HepG2 (cell line): ENCODE data around the gene ATP7B. TPM values are rescaled to one million over a fixed set of nuclear protein-coding genes. Genes with fewer than 3 reads are reported as not detected.

Source experiments
- ARNT ChIP-seq: fragments of 450-650 bp; IDR thresholded peaks from 2 replicates; pipeline ENCODE4 v1.6.1; 2017
- ARNT2 ChIP-seq: sonication (generic); formaldehyde crosslinking; IDR thresholded peaks from 2 replicates; pipeline ENCODE4 v1.8.0; 2022; ENCODE audit warnings: mild to moderate bottlenecking, low read depth, missing genetic modification reagents, moderate library complexity
- ATF3 ChIP-seq: sonication (generic); formaldehyde crosslinking; IDR thresholded peaks from 2 replicates; pipeline ENCODE4 v1.4.0; 2020; ENCODE audit warnings: missing genetic modification reagents
- DNMT1 ChIP-seq: sonication (generic); formaldehyde crosslinking; IDR thresholded peaks from 2 replicates; pipeline ENCODE4 v1.5.1; 2020; ENCODE audit warnings: mild to moderate bottlenecking, missing genetic modification reagents
- DRAP1 ChIP-seq: IDR thresholded peaks from 2 replicates; pipeline ENCODE4 v1.6.1; 2016; ENCODE audit warnings: missing genetic modification reagents, missing compliant biosample characterization
- FOXK1 ChIP-seq: sonication (generic); formaldehyde crosslinking; IDR thresholded peaks from 2 replicates; pipeline ENCODE4 v1.4.0; 2020; ENCODE audit warnings: low read depth, missing genetic modification reagents, borderline replicate concordance
- IRX3 ChIP-seq: sonication (generic); formaldehyde crosslinking; IDR thresholded peaks from 2 replicates; pipeline ENCODE4 v1.8.1; 2023; ENCODE audit warnings: mild to moderate bottlenecking, low read depth, missing genetic modification reagents, borderline replicate concordance
- MBD4 ChIP-seq: IDR thresholded peaks from 2 replicates; pipeline ENCODE4 v1.6.1; 2012; ENCODE audit warnings: low read length, inconsistent platforms, borderline replicate concordance
- RARA ChIP-seq: IDR thresholded peaks from 2 replicates; pipeline ENCODE4 v1.6.1; 2016; ENCODE audit warnings: missing genetic modification reagents, missing compliant biosample characterization
- SOX13 ChIP-seq, 3 experiments: fragments of 450-650 bp in 1 of 3; sonication (generic) in 1 of 3; formaldehyde crosslinking in 1 of 3; IDR thresholded peaks in 2 of 3; conservative IDR thresholded peaks in 1 of 3; 2 replicates each; pipeline versions ENCODE4 v1.5.0 to v1.6.1; 2016 to 2020; ENCODE audit warnings: antibody characterized with exemption in 1 of 3, mild to moderate bottlenecking in 1 of 3, missing compliant biosample characterization in 1 of 3, missing genetic modification reagents in 1 of 3, moderate library complexity in 1 of 3
- STAG1 ChIP-seq: sonication (generic); formaldehyde crosslinking; IDR thresholded peaks from 2 replicates; pipeline ENCODE4 v1.4.0; 2020; ENCODE audit warnings: missing genetic modification reagents
- ZKSCAN5 ChIP-seq: sonication (generic); formaldehyde crosslinking; IDR thresholded peaks from 2 replicates; pipeline ENCODE4 v1.5.1; 2020; ENCODE audit warnings: mild to moderate bottlenecking, missing genetic modification reagents
- ZMAT3 ChIP-seq: sonication (generic); formaldehyde crosslinking; conservative IDR thresholded peaks from 2 replicates; pipeline ENCODE4 v1.7.0; 2021; ENCODE audit warnings: missing genetic modification reagents
- ZMYM4 ChIP-seq: sonication (generic); formaldehyde crosslinking; IDR thresholded peaks from 2 replicates; pipeline ENCODE4 v1.8.1; 2023; ENCODE audit warnings: mild to moderate bottlenecking, missing genetic modification reagents
- ZNF230 ChIP-seq: sonication (generic); formaldehyde crosslinking; IDR thresholded peaks from 2 replicates; pipeline ENCODE4 v1.4.0; 2020; ENCODE audit warnings: mild to moderate bottlenecking, missing genetic modification reagents
- ZNF292 ChIP-seq: sonication (generic); formaldehyde crosslinking; IDR thresholded peaks from 2 replicates; pipeline ENCODE4 v1.8.1; 2022; ENCODE audit warnings: mild to moderate bottlenecking, low read depth, missing genetic modification reagents, borderline replicate concordance
- ZNF331 ChIP-seq: sonication (generic); formaldehyde crosslinking; IDR thresholded peaks from 2 replicates; pipeline ENCODE4 v1.4.0; 2020; ENCODE audit warnings: missing genetic modification reagents
- ZNF549 ChIP-seq: sonication (generic); formaldehyde crosslinking; IDR thresholded peaks from 2 replicates; pipeline ENCODE4 v1.5.0; 2020; ENCODE audit warnings: missing genetic modification reagents
- ZNF605 ChIP-seq: sonication (generic); formaldehyde crosslinking; IDR thresholded peaks from 2 replicates; pipeline ENCODE4 v1.8.0; 2022; ENCODE audit warnings: mild to moderate bottlenecking, missing genetic modification reagents
- ZZZ3 ChIP-seq: sonication (generic); formaldehyde crosslinking; IDR thresholded peaks from 2 replicates; pipeline ENCODE4 v1.4.0; 2020; ENCODE audit warnings: missing genetic modification reagents, mild to moderate bottlenecking, borderline replicate concordance
- polyA plus RNA-seq, 8 experiments: library from polyadenylated mRNA; depleted of rRNA in 3 of 8; stranded (reverse) in 7 of 8; unstranded in 1 of 8; fragments of >200 nt; fragmentation: Illumina TruSeq in 4 of 8; extraction: Trizol in 4 of 8; gene quantifications; 2 replicates each; pipeline versions ENCODE4 v1.2.1 to v1.2.3, GENCODE V29; 2011 to 2016; ENCODE audit warnings: low read depth in 4 of 8, missing spikeins in 1 of 8, mixed read lengths in 1 of 8; ENCODE audit not compliant: insufficient read depth in 1 of 8
- total RNA-seq, 5 experiments: library from RNA; depleted of rRNA; stranded (reverse); fragments of >200 nt; fragmentation: Illumina TruSeq; extraction: Trizol; gene quantifications; 2 replicates each; pipeline ENCODE4 v1.2.3, GENCODE V29; 2016; ENCODE audit warnings: low read depth in 1 of 5
- TF ChIP-seq, protein P1 (sequence below): IDR thresholded peaks from 2 replicates; pipeline ENCODE4 v1.6.1; 2012; ENCODE audit warnings: low read depth, low read length, improper control_type of control experiment
- TF ChIP-seq, protein P2 (sequence below): sonication (generic); formaldehyde crosslinking; IDR thresholded peaks from 2 replicates; pipeline ENCODE4 v1.5.1; 2020; ENCODE audit warnings: mild to moderate bottlenecking, missing genetic modification reagents, borderline replicate concordance

Gene ATP7B
- total and polyA plus RNA-seq, 2 of the 13 experiments (the other 11 are each of a cell fraction or from before 2014, with no cell fraction given), result 31.8 to 57.4 TPM

DNA sequence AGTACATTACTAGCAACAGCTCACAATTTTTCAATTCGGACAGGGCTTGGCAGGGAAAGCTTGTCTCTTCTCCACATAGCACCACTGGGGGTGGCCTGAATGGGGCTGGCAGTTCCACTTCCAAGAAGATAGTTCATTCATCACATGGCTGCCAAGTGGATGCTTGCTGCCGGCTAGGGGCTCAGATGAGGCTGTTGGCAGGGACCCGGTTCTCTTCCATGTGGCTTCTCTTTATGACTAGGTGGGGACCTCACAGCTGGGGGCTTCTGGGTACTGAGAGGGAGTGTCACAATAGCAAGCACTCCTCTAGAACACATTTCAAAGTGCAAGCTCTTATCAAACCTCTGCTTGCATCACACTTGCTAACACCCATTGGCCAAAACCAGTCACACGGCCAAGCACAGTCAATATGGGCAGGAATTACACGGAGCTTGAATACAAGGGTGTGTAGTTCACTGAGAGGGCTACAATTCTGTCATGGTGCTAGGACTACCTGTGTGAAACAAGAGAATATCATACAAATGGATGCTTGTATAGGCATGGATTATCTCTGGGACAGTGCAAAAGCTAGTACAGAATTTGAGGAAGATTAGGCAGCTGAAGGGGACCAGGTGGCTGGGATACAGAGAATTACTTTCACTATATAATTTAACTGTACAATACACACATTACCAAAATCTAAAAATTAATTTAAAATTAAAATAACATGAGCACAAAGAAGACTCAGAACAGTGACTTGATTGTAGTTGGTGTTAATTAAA lies 32.3 kb downstream of the ATP7B start (continued):
- TF ChIP-seq, protein P1, sequence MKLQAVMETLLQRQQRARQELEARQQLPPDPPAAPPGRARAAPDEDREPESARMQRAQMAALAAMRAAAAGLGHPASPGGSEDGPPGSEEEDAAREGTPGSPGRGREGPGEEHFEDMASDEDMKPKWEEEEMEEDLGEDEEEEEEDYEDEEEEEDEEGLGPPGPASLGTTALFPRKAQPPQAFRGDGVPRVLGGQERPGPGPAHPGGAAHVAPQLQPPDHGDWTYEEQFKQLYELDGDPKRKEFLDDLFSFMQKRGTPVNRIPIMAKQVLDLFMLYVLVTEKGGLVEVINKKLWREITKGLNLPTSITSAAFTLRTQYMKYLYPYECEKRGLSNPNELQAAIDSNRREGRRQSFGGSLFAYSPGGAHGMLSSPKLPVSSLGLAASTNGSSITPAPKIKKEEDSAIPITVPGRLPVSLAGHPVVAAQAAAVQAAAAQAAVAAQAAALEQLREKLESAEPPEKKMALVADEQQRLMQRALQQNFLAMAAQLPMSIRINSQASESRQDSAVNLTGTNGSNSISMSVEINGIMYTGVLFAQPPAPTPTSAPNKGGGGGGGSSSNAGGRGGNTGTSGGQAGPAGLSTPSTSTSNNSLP, result peak; percentile 82
- TF ChIP-seq ARNT, result no peak
- 0 out of 2 replicates have a peak, but pooled peaks have one; percentile 59 for TF ChIP-seq ZNF331
- TF ChIP-seq ZNF605 (CRISPR knock-in tag), result no peak
- peak; percentile 26; the same call in 1 of the 2 replicates for TF ChIP-seq RARA (CRISPR knock-in tag)
- TF ChIP-seq IRX3 (CRISPR knock-in tag), result no peak
- 0 out of 2 replicates have a peak, but pooled peaks have one; percentile 51 for TF ChIP-seq ATF3 (CRISPR knock-in tag)
- no peak for TF ChIP-seq ZZZ3
- TF ChIP-seq MBD4, result no peak
- TF ChIP-seq ZNF230 (CRISPR knock-in tag), result no peak
- no peak for TF ChIP-seq DRAP1
- 0 out of 2 replicates have a peak, but pooled peaks have one; percentile 23 for TF ChIP-seq ARNT2
- no peak for TF ChIP-seq ZMAT3 (CRISPR knock-in tag)
- peak; percentile 77; the same call in 1 of the 2 replicates for TF ChIP-seq FOXK1
- TF ChIP-seq ZNF549 (CRISPR knock-in tag), result no peak
- no peak for TF ChIP-seq STAG1 (CRISPR knock-in tag)
- TF ChIP-seq SOX13 (IDR thresholded peaks at IDR 0.05), result no peak
- peak in 1 of 2 experiments; percentile 39; a peak in 1 of 4 replicates for TF ChIP-seq SOX13 (CRISPR knock-in tag; conservative IDR thresholded peaks at IDR 0.05 in 1 of 2, IDR thresholded peaks at IDR 0.05 in 1 of 2)
- TF ChIP-seq, protein P2, sequence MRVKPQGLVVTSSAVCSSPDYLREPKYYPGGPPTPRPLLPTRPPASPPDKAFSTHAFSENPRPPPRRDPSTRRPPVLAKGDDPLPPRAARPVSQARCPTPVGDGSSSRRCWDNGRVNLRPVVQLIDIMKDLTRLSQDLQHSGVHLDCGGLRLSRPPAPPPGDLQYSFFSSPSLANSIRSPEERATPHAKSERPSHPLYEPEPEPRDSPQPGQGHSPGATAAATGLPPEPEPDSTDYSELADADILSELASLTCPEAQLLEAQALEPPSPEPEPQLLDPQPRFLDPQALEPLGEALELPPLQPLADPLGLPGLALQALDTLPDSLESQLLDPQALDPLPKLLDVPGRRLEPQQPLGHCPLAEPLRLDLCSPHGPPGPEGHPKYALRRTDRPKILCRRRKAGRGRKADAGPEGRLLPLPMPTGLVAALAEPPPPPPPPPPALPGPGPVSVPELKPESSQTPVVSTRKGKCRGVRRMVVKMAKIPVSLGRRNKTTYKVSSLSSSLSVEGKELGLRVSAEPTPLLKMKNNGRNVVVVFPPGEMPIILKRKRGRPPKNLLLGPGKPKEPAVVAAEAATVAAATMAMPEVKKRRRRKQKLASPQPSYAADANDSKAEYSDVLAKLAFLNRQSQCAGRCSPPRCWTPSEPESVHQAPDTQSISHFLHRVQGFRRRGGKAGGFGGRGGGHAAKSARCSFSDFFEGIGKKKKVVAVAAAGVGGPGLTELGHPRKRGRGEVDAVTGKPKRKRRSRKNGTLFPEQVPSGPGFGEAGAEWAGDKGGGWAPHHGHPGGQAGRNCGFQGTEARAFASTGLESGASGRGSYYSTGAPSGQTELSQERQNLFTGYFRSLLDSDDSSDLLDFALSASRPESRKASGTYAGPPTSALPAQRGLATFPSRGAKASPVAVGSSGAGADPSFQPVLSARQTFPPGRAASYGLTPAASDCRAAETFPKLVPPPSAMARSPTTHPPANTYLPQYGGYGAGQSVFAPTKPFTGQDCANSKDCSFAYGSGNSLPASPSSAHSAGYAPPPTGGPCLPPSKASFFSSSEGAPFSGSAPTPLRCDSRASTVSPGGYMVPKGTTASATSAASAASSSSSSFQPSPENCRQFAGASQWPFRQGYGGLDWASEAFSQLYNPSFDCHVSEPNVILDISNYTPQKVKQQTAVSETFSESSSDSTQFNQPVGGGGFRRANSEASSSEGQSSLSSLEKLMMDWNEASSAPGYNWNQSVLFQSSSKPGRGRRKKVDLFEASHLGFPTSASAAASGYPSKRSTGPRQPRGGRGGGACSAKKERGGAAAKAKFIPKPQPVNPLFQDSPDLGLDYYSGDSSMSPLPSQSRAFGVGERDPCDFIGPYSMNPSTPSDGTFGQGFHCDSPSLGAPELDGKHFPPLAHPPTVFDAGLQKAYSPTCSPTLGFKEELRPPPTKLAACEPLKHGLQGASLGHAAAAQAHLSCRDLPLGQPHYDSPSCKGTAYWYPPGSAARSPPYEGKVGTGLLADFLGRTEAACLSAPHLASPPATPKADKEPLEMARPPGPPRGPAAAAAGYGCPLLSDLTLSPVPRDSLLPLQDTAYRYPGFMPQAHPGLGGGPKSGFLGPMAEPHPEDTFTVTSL (CRISPR knock-in tag), result 0 out of 2 replicates have a peak, but pooled peaks have one; percentile 15
- no peak for TF ChIP-seq DNMT1 (CRISPR knock-in tag)
- TF ChIP-seq ZMYM4 (CRISPR knock-in tag), result peak; percentile 98
- no peak for TF ChIP-seq ZKSCAN5 (CRISPR knock-in tag)
- TF ChIP-seq ZNF292 (CRISPR knock-in tag), result 0 out of 2 replicates have a peak, but pooled peaks have one; percentile 54
